RPMI7951 (cell line): ENCODE data around the gene ZNF783. TPM values are rescaled to one million over a fixed set of nuclear protein-coding genes. Genes with fewer than 3 reads are reported as not detected.
"Not testable (repeated sequence)": the region's sequence is repeated elsewhere in the genome, so short reads cannot be mapped to it uniquely, and the experiment has no call there.

Experiments used
- DNase-seq: peaks from one replicate; pipeline ENCODE4 v3.0.0-alpha.2; 2012; ENCODE audit warnings: low read depth
- total RNA-seq: library from RNA; depleted of rRNA; stranded (reverse); fragments of >200 nt; shearing (Covaris generic); gene quantifications from 2 replicates; pipeline ENCODE4 v1.2.3, GENCODE V29; 2014

The ZNF783 gene
- total RNA-seq, 1 experiment from 2014 or later: 2.2 TPM

- DNase-seq: no peak
Measured at GRCh38 chr7:149240637-149241036, 21.4 kb upstream of the ZNF783 start.

DNA sequence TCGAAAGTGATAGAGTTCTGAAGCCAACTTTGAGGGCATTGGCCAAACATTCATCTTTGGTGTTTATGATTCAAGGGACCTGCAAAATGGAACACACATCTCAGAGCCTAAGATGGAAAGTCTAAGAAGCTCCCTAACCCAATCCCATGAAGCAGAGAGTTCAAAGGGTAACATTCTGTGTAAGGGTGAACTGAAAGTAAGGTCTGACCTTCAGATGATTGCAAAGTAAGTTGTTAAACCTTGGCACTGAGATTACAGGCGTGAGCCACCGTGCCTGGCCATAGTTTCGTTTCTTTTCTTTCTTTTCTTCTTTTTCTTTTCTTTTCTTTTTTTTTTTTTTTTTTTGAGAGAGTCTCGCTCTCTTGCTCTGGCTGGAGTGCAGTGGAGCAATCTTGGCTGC, 20.3 kb upstream of the ZNF783 start:
- DNase-seq: no peak

GRCh38 chr7:149245244-149245643, 16.8 kb upstream of the ZNF783 start:
- no peak for DNase-seq

GRCh38 chr7:149245744-149246143, 16.3 kb upstream of the ZNF783 start:
- DNase-seq: no peak

GRCh38 chr7:149248777-149249176, 13.2 kb upstream of the ZNF783 start:
- no peak for DNase-seq

GRCh38 chr7:149250151-149250550, 11.8 kb upstream of the ZNF783 start:
- DNase-seq: not testable (repeated sequence)

DNA sequence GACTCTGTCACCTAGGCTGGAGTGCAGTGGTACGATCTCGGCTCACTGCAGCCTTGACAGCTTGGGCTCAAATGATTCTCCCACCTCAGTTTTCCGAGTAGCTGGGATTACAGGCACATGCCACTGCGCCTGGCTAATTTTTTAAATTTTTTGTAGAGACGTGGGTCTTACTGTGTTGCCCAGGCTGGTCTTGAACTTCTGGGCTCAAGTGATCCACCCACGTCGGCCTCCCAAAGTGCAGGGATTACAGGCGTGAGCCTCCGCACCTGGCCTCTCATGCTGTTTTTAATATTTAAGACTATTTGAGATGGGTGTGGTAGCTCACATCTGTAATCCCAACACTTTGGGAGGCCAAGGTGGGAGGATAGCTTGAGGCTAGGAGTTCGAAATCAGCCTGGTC, 10.5 kb upstream of the ZNF783 start:
- not testable (repeated sequence) for DNase-seq

GRCh38 chr7:149252378-149252777, 9.6 kb upstream of the ZNF783 start:
- DNase-seq: no peak

- DNase-seq: no peak
Measured at GRCh38 chr7:149253665-149254064, 8.3 kb upstream of the ZNF783 start.

DNA sequence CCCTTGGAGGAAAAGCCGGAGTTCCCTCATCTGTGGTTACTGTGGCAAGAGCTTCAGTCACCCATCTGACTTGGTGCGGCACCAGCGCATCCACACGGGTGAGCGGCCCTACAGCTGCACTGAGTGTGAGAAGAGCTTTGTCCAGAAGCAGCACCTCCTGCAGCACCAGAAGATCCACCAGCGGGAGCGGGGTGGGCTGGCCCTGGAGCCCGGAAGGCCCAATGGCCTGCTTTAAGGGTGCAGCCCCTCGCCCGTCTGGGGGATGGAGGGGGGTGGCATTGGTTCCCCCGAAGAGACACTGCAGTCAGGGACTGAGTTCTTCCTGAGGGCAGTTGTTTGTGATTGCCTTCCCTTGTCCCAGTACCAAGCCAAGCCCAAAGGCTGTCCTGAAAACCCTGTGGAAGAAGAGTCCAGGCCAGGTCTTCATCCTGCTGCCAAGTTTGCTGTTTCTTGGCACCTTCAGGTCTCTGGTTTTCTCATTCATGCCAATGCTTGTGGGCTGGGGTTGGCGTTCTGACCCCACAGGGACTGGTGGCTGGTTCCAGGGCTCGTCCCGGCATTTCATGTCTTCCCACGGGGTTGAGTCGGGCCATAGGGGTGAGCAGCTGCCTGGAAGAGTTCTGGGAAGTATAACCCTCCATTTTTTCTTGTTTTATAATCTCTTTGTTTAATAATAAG, 7.7 kb upstream of the ZNF783 start:
- no peak for DNase-seq

- DNase-seq: no peak
Measured at GRCh38 chr7:149255174-149255573, 6.8 kb upstream of the ZNF783 start.

DNA sequence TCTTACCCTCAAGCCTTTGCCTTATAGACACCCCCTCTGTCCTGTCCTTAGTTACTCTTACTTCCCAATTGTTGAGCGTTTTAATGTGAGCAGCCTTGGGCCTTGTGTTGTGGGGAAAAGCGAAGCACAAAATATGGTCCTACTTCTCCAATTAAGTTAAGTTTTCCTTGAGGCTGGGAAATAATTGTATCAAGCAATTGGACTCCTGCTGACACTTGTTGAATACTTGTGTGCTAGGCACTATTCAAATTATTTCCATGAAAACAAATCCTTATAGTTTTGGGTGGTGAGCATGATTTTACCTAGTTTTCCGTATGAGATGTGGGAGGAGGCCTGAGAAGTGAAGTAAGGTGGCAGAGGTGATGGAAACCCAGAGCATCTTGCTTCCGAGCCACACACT, 5.4 kb upstream of the ZNF783 start:
- no peak for DNase-seq

GRCh38 chr7:149257146-149257545, 4.8 kb upstream of the ZNF783 start:
- DNase-seq: no peak

DNA sequence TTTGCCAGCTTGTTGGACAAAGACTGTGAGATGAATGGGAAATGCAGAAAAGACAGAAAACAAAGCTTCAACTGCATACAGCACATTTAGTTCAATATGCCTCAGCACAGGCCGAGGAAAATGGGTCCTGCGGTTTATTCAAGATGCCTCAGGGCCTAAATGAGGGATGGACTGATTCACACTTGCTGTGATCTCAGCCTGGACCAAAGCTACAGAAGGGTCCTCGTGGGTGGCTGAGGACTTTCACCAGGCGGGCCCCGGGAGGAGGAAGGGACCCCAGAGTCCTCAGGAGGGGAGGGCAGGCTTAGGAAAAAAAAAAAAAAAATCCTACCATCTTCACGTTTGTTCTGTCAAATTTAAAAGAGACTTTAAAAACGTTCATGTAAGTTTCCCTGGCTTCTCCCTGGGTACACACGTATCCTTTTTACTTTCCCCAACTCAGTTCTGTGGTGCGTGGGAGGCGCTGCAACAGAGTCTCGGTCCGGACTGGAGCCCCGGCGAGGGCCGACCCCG, 624 bp upstream of the ZNF783 start:
- DNase-seq: peak; percentile 86

GRCh38 chr7:149266451-149266850, 4.5 kb downstream of the ZNF783 start:
- DNase-seq: no peak

- no peak for DNase-seq
Measured at GRCh38 chr7:149267733-149268132, 5.7 kb downstream of the ZNF783 start.

- not testable (repeated sequence) for DNase-seq
Measured at GRCh38 chr7:149274424-149274823, 12.4 kb downstream of the ZNF783 start.

DNA sequence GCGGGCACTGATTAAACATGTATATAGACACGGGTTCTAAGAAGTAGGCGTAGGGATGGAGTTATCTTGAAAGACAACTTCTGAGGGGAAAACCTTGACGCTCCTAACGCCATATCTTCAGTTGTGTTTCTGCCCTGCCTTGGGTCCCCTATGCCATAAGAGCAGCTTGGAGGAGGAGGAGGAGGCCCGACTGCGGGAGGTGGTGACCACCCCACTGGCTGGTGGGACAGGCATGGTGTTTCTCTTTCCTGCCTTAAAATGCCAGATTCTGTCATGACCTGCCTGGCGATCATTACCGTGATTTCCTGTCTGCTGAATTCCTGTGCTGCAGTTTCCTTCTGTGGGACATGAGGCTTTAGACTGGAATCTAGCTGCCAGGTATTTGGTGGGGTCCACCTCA, 15.9 kb downstream of the ZNF783 start:
- DNase-seq: no peak

DNA sequence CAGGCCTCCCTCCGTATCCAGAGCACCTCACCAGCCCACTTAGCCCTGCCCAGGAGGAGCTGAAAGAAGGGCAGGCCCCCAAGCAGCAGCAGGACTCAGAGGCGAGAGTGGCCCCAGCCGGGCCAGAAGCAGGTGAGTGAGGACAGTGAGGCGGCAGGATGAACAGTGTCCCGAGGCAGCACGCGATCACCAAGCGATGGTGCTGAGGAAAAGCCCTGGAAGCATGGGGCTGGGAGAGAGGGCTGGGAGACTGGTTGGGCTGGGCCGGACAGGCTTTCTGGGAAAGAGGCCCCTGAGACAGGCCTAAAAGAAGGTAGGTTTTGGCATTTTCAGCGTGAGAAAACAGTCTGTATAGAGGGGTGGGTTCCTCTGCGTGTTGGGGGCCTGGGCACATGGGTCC, 16.4 kb downstream of the ZNF783 start:
- DNase-seq: no peak

DNA sequence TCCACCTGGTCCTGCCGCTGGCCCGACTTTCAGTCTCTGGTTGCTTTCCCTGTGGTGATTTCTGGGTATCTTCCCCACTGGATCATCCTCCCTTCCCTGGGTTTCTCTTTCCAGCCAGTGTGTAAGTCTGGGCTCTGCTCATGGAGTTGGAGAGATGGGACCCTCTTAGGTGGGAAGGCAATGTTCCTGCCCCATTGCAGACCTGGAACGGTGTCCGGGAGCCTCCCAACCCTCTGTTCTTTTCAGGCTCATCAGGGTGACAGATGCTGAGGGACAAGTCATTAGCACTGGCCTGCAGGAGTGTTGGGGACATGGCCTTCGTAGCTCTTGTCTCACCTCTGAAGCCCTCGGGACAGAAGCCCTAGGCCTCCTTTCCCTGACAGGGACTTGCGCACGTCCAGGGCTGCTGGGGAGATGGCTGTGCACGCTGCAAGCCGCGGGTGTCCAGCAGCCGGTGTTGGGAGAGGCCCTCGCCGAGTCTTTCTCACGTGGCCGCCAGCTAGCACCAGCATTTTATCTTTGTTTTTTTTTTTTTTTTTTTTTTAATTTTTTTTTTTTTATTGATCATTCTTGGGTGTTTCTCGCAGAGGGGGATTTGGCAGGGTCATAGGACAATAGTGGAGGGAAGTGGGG, 17.2 kb downstream of the ZNF783 start:
- DNase-seq: no peak

DNA sequence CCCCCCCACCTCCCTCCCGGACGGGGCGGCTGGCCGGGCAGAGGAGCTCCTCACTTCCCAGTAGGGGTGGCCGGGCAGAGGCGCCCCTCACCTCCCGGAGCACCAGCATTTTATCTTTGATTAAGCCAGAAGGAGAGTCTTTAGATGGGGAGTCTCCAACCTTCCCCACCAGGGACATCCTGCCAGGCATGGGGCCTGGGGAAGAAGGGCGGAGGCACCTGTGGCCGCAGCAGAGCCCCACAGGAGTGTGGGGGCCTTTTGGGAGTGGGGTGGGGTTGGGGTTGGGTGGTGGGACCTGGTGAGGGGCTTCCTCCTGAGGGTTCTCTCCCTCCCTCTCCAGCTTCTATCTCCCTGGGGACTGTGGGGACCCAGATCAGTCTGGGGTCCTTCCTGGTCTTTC, 18.2 kb downstream of the ZNF783 start:
- DNase-seq: no peak

GRCh38 chr7:149280661-149281507, 18.9 kb downstream of the ZNF783 start:
- DNase-seq: no peak
